ENCODE measurements around the gene HSF4.
A peak's percentile ranks its signal among the peaks of the same experiment; 100 is the strongest.

HSF4 gene

GRCh38 chr16:67166598-67167168 lies 2.1 kb downstream of the HSF4 start:
- DNase-seq (ENCODE audit: low read depth), result no peak

- DNase-seq (ENCODE audit: low read depth), result no peak
Observed at GRCh38 chr16:67167588-67167987, 3.0 kb downstream of the HSF4 start.

- DNase-seq (ENCODE audit: low read depth), result no peak
Observed at GRCh38 chr16:67169011-67169451, 4.5 kb downstream of the HSF4 start.

DNA sequence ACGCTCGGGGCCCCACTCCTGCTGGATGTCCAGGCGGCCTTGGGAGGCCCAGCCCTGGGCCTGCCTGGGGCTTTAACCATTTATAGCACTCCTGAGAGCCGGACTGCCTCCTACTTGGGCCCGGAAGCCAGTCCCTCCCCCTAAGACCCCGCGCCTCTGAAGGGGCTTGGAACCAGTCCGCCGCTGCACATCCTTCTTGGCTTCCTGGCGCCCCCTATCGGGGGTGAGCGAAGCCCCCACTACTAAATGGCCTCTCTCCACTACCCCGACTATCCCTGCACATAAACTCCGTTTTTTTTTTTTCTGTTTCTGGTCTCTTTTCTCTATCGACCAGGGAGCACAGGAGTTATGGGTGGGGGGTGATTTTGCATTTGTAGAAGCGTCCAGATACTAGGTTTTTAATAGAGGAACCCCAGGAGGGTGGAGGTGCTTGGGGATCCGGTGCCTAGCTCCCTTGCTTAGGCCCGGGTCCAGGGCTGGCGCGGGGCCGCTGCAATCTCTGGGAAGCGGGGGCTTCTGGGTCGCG lies 5.2 kb downstream of the HSF4 start:
- no peak for DNase-seq (ENCODE audit: low read depth)

- no peak for DNase-seq (ENCODE audit: low read depth)
Observed at GRCh38 chr16:67170168-67170948, 5.8 kb downstream of the HSF4 start, which contains the start of gene NOL3. Gene NOL3, plus strand, starts transcription at chr16:67170538.

- no peak for DNase-seq (ENCODE audit: low read depth)
Observed at GRCh38 chr16:67170949-67171649, 6.6 kb downstream of the HSF4 start.

- no peak for DNase-seq (ENCODE audit: low read depth)
Observed at GRCh38 chr16:67173323-67173722, 8.8 kb downstream of the HSF4 start.

DNA sequence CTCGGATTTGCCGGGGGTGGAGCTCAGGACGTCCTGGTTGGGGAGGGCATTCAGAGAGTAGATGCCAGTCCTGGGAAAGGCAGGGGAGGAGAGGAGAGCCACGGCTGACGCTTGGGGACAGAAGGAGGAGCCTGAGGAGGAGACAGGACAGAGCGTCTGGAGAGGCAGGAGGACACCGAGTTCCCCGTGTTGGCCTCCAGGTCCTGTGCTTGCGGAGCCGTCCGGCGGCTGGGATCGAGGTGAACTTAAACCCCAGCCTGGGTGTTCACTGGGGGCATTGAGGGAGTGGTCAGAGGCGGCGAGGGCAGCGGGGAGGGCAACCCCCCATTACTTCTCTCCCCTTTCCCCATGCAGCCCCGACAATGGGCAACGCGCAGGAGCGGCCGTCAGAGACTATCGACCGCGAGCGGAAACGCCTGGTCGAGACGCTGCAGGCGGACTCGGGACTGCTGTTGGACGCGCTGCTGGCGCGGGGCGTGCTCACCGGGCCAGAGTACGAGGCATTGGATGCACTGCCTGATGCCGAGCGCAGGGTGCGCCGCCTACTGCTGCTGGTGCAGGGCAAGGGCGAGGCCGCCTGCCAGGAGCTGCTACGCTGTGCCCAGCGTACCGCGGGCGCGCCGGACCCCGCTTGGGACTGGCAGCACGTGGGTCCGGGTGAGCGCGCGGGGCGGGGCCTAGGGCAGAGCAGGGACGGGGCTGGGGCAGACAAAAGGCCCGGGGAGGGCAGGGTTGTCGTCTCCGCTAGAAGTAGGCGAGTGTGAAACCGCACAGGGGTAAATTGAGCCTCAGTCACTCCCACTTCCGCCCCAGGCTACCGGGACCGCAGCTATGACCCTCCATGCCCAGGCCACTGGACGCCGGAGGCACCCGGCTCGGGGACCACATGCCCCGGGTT lies 9.5 kb downstream of the HSF4 start:
- DNase-seq (ENCODE audit: low read depth), result peak; percentile 25

DNA sequence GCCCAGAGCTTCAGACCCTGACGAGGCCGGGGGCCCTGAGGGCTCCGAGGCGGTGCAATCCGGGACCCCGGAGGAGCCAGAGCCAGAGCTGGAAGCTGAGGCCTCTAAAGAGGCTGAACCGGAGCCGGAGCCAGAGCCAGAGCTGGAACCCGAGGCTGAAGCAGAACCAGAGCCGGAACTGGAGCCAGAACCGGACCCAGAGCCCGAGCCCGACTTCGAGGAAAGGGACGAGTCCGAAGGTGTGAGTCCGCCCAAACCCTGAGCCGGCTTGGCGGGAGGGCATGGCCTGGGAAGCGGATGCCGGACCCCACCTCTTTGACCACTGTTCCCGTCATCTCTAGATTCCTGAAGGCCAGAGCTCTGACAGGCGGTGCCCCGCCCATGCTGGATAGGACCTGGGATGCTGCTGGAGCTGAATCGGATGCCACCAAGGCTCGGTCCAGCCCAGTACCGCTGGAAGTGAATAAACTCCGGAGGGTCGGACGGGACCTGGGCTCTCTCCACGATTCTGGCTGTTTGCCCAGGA lies 10.2 kb downstream of the HSF4 start:
- DNase-seq (ENCODE audit: low read depth), result no peak

GRCh38 chr16:67176662-67177061 lies 12.1 kb downstream of the HSF4 start:
- DNase-seq (ENCODE audit: low read depth), result no peak

DNA sequence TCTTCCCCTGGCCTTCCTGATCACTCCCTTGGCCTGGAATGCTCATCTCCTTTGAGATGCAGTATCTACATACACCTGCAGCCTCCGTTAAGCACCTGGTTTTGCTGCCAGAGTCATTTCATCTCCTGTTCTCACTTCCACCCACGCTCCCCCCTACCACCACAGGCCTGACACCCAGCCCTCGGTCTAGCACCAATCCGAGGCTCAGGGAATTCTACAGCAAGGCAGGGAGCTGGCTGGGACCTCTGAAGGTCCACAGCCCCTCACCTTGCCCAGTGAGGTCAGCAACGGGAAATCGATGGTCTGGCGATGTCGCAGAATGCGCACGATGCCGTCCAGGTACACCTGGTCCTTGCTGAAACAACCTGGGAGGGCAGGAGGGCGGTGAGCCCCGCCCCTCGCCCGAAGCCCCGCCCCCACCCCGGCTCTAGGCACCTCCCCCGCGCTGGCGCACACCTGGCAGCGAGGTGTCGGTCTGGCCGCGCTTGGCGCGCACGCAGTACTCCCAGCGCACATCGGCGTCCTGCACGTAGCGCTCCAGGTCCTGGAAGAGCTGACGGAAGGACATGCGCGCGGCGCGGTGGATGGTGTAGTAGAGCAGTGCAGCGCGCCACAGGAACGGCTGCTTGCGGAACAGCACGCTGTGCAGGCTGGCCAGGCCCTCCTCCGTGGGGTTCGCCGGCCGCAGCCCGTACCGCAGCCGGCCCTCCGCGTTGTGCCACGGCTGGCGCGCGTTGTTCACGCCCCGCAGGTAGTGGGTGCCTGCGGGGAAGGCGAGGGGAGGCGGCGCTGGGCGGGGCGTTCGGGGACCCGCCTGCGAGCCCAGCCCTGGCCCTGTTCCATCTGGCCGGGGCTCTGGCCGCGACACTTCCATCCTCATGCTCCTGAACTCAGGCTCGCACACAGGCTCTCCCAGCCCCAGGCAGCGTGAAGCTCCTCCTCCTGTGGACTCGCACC lies 13.5 kb downstream of the HSF4 start:
- DNase-seq (ENCODE audit: low read depth), result no peak

DNA sequence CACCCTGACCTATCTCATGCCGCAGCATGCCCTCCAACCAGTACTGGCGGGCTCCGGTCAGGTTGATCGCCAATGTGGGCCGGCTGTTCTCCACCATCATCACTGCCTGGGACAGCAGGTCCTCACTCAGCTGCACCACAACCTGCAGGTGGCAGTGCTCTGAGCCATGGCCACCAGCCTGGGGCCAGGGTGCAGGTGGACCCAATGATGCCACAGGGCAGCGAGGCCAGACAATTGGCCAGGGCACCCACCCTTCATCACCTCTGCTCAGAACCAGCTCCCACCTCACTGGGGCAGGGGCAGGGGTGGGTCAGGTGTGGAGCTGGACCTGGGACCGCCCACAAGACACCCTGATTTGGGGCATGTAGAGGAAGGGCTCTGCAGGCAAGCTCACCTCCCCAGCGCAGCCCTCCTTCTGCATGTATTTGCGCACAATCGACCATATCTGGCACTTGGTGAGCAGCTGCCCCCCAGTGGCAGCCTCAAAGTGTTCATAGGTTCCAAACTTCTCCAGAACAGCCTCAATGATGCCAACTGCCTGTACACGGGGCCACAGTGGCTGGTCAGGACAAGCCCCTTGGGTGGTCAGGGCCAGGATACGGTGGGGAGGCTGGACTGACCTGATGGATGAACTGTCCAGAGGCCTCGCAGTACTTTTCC lies 15.0 kb downstream of the HSF4 start:
- DNase-seq (ENCODE audit: low read depth), result no peak

DNA sequence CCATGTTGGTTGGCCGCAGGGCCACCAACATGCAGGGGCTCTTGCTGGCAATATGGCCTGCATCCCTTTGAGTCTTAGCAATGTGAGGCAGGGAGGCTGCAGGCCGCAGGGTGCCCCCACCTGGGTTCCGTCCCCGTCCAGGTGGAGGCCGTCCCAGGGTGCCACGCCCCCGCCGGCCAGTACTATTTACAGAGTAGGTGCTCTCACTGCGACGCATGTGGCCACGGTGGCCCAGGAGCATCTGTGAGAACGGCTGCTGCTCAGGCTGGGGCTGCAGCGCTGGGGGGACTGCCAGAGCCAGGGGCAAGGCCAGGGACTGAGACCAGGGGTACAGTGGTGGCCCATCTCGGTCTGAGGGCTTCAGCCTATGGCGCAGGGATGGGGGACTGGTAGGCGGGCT lies 15.6 kb downstream of the HSF4 start:
- no peak for DNase-seq (ENCODE audit: low read depth)

DNA sequence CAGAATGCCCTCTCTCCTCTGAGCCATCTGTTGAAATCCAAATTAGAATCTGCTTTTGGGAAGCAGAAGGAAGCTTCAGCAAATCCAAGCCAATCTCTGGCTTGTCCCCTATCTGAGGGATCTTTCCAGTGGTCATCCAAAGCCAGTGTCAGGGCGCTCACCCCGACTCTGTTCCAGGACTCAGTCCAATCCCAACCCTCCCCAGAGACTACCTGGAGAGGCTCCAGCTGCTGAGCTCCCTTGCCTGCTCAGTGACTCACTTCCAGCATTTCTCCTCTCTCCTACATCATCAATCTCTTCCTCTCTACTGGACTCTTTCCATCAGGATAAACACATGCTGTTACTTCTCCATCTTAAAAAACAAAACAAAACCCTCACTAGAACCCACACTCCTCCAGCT lies 16.8 kb downstream of the HSF4 start:
- no peak for DNase-seq (ENCODE audit: low read depth)

DNA sequence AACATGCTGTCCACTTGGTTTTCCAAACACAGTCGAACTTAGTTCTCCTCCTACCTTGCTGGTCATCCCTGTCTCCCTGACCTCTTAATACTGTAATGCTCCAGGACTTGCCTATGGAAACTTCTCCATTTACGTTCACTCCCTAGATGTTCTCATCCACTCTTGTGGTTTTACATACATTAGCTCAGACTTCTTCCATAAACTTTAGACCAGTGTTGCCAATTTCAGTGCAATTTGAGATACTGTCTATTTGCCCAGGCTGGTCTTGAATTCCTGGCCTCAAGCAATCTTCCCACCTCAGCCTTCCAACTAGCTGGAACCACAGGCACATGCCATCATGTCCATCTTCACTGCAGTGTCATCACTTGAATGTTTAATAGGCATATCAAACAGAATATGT lies 17.7 kb downstream of the HSF4 start:
- no peak for DNase-seq (ENCODE audit: low read depth)

DNA sequence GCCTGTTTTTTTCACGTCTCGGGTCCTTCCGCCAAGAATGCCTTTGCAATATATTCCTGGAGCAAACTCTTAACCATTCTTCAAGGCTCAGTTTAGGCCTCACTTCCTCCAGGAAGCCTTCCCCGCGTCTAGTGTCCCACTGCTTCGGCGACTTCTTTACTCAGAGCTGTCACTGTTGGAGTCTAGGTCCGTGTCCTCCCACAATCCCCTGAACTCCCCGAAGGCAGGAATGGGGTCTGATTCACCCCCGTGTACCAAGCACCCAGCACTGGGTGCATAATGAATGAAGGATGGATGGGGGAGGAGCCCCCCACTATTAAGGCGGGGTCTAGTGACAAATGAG lies 18.7 kb downstream of the HSF4 start:
- DNase-seq (ENCODE audit: low read depth), result no peak

- peak; percentile 87 for DNase-seq (ENCODE audit: low read depth)
Observed at GRCh38 chr16:67183627-67184452, 19.3 kb downstream of the HSF4 start, which contains the start of gene MATCAP1. Gene MATCAP1, minus strand, starts transcription at chr16:67183963. Its CDS starts 3,353 bp downstream, at chr16:67180610.

GRCh38 chr16:67184453-67184994 lies 20.0 kb downstream of the HSF4 start:
- DNase-seq (ENCODE audit: low read depth), result no peak
